Upper lobe of left lung (tissue), 6 donors: ENCODE measurements around the gene SNTG2. TPM values are rescaled to one million over a fixed set of nuclear protein-coding genes. Genes with fewer than 3 reads are reported as not detected.

Experiments
- ATAC-seq, 2 donors: fragments of 200-7000 bp; cut with Tn5 transposase; one replicate each; pipeline ENCODE4 v1.9.1; 2022; ENCODE audit warnings: mild to moderate bottlenecking in 2 of 2, moderate library complexity in 2 of 2; ENCODE audit not compliant: low FRiP score in 2 of 2
- DNase-seq, 2 donors: peaks; one replicate each; pipeline ENCODE4 v3.0.0-alpha.2; 2019 to 2020
- H3K27ac ChIP-seq, 4 donors: fragments of 200-600 bp; sonication (generic); one replicate each; pipeline ENCODE4 v1.5.1; 2016 to 2019
- H3K27me3 ChIP-seq, 4 donors: fragments of 200-600 bp; sonication (generic); one replicate each; pipeline ENCODE4 v1.5.1; 2017 to 2019
- H3K36me3 ChIP-seq, 4 donors: fragments of 200-600 bp; sonication (generic); one replicate each; pipeline ENCODE4 v1.5.1; 2016 to 2019
- H3K4me1 ChIP-seq, 4 donors: fragments of 200-600 bp; sonication (generic); one replicate each; pipeline ENCODE4 v1.5.1; 2018 to 2019
- H3K4me3 ChIP-seq, 4 donors: fragments of 200-600 bp; sonication (generic); one replicate each; pipeline ENCODE4 v1.5.1; 2017 to 2019; ENCODE audit warnings: mild to moderate bottlenecking in 2 of 4, moderate library complexity in 1 of 4
- H3K9me3 ChIP-seq, 4 donors: fragments of 200-600 bp; sonication (generic); one replicate each; pipeline ENCODE4 v1.5.1; 2018 to 2019
- EP300 ChIP-seq, 4 donors: sonication (generic); formaldehyde crosslinking; IDR thresholded peaks; one replicate each; pipeline ENCODE4 v1.5.1; 2017; ENCODE audit warnings: antibody characterized with exemption in 4 of 4, control low read depth in 2 of 4
- POLR2A ChIP-seq, 4 donors: fragments of 450-650 bp; IDR thresholded peaks; one replicate each; pipeline ENCODE4 v1.5.1; 2016 to 2017; ENCODE audit warnings: antibody characterized with exemption in 4 of 4, mild to moderate bottlenecking in 2 of 4
- POLR2AphosphoS5 ChIP-seq, 2 donors: sonication (generic); formaldehyde crosslinking; IDR thresholded peaks; one replicate each; pipeline ENCODE4 v1.5.1; 2017; ENCODE audit warnings: antibody characterized with exemption in 2 of 2
- WGBS, 2 donors: methylation state at CpG; one replicate each; pipeline ENCODE4 v1.1.5; 2017 to 2018; 5-methylcytosine and 5-hydroxymethylcytosine counted together
- total RNA-seq, 6 donors: library from RNA; depleted of rRNA in 4 of 6; stranded (reverse); fragments of >200 nt in 4 of 6; gene quantifications; one replicate each; pipeline versions ENCODE4 v1.1.0 to v1.2.1, GENCODE V29; 2016 to 2021
- TF ChIP-seq, protein P1 (sequence below), 6 experiments: fragments of 450-650 bp in 4 of 6; fragments of 200-600 bp in 2 of 6; sonication (generic) in 2 of 6; IDR thresholded peaks; one replicate each; pipeline ENCODE4 v1.5.1; 2016 to 2019; ENCODE audit warnings: antibody characterized with exemption in 6 of 6
- donor health status: DM: no; HTN: no; CAD: no; lungs with moderate emphysema.
- donor health status: DM: no; HTN: yes; CAD: no; lungs with severe emphysema.

The SNTG2 gene
- total RNA-seq, 6 donors from 2014 or later: 1.1 to 13.6 (median 3.0) TPM

GRCh38 chr2:1170241-1170640 is 219.6 kb downstream of the SNTG2 start:
- TF ChIP-seq, protein P1, sequence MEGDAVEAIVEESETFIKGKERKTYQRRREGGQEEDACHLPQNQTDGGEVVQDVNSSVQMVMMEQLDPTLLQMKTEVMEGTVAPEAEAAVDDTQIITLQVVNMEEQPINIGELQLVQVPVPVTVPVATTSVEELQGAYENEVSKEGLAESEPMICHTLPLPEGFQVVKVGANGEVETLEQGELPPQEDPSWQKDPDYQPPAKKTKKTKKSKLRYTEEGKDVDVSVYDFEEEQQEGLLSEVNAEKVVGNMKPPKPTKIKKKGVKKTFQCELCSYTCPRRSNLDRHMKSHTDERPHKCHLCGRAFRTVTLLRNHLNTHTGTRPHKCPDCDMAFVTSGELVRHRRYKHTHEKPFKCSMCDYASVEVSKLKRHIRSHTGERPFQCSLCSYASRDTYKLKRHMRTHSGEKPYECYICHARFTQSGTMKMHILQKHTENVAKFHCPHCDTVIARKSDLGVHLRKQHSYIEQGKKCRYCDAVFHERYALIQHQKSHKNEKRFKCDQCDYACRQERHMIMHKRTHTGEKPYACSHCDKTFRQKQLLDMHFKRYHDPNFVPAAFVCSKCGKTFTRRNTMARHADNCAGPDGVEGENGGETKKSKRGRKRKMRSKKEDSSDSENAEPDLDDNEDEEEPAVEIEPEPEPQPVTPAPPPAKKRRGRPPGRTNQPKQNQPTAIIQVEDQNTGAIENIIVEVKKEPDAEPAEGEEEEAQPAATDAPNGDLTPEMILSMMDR (IDR thresholded peaks at IDR 0.05): no peak
- TF ChIP-seq POLR2AphosphoS5 (IDR thresholded peaks at IDR 0.05) (peak in 1 of 2 donors; percentile 35), EP300 (IDR thresholded peaks at IDR 0.05) (no peak)
- no peaks in the 10 kb centered on the region for H3K27me3 ChIP-seq
- DNase-seq (no peak), ATAC-seq (no peak)
- peak overlapping the region; percentile 4 to 85 (median 32) for H3K27ac ChIP-seq
- no peak overlapping the region for H3K4me3 ChIP-seq
- peaks cover 0 to 10% (median 3%) of the 10 kb centered on the region in 4 donors for H3K4me1 ChIP-seq
- H3K9me3 ChIP-seq: no peaks in the 10 kb centered on the region
- H3K36me3 ChIP-seq: no peaks in the 10 kb centered on the region
- WGBS, 2 donors: 55 to 76% methylated on average over 14 to 15 of the region's 15 CpGs

DNA sequence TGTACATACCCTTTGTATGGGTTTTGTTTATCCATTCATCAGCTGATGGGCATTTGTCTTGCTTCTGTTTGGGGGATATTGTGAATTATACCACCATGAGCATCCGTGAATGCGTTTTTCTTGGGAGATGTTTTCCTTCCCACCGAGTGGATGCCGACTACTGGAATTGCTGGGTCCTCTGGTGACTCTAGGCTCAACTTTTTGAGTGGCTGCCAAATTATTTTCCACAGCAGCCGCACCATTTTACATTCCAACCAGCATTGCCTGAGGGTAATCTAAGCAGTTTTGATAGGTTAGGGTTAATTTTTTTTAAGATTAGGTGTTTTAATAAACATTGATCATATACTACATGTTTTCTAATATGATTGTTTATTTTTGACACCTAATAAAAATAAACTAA is 220.1 kb downstream of the SNTG2 start:
- H3K27ac ChIP-seq: peak overlapping the region; percentile 4 to 85 (median 32)
- DNase-seq (no peak), ATAC-seq (no peak)
- H3K4me3 ChIP-seq: no peak overlapping the region
- peaks cover 0 to 10% (median 3%) of the 10 kb centered on the region in 4 donors for H3K4me1 ChIP-seq
- no peaks in the 10 kb centered on the region for H3K36me3 ChIP-seq
- no peaks in the 10 kb centered on the region for H3K27me3 ChIP-seq
- WGBS, 2 donors: 61 to 63% methylated on average over 5 of the region's 5 CpGs
- TF ChIP-seq EP300 (IDR thresholded peaks at IDR 0.05) (no peak), POLR2A (IDR thresholded peaks at IDR 0.05) (no peak), POLR2AphosphoS5 (IDR thresholded peaks at IDR 0.05) (no peak)
- TF ChIP-seq, protein P1 (IDR thresholded peaks at IDR 0.05): no peak
- no peaks in the 10 kb centered on the region for H3K9me3 ChIP-seq

GRCh38 chr2:1173528-1173927 is 222.9 kb downstream of the SNTG2 start:
- peaks cover 0 to 10% (median 3%) of the 10 kb centered on the region in 4 donors for H3K4me1 ChIP-seq
- no peak for DNase-seq
- TF ChIP-seq, protein P1 (IDR thresholded peaks at IDR 0.05): no peak
- no peak for TF ChIP-seq POLR2AphosphoS5 (IDR thresholded peaks at IDR 0.05)
- TF ChIP-seq POLR2A (IDR thresholded peaks at IDR 0.05): no peak
- no peak for TF ChIP-seq EP300 (IDR thresholded peaks at IDR 0.05)
- H3K4me3 ChIP-seq: no peak overlapping the region
- ATAC-seq: no peak
- H3K27me3 ChIP-seq: no peaks in the 10 kb centered on the region
- WGBS, 2 donors: 94 to 100% methylated on average over 3 to 5 of the region's 5 CpGs
- peak overlapping the region in 1 of 4 donors; percentile 27 for H3K27ac ChIP-seq
- H3K9me3 ChIP-seq: no peaks in the 10 kb centered on the region
- no peaks in the 10 kb centered on the region for H3K36me3 ChIP-seq

- 86 to 94% methylated on average over 3 of the region's 3 CpGs for WGBS, 2 donors
Observed at GRCh38 chr2:1181893-1182292, 231.2 kb downstream of the SNTG2 start.

More at GRCh38 chr2:1181893-1182292, 231.2 kb downstream of the SNTG2 start:
- ATAC-seq (no peak), DNase-seq (no peak)
- Histone ChIP-seq H3K4me1 (no peaks in the 10 kb centered on the region), H3K27me3 (no peaks in the 10 kb centered on the region), H3K36me3 (no peaks in the 10 kb centered on the region), H3K9me3 (peaks cover 0 to 6% (median 0%) of the 10 kb centered on the region in 4 donors), H3K27ac (no peak overlapping the region), H3K4me3 (no peak overlapping the region)
- TF ChIP-seq POLR2AphosphoS5 (IDR thresholded peaks at IDR 0.05) (no peak), POLR2A (IDR thresholded peaks at IDR 0.05) (no peak), EP300 (IDR thresholded peaks at IDR 0.05) (no peak)
- TF ChIP-seq, protein P1 (IDR thresholded peaks at IDR 0.05): no peak
